AG04450 (cell line): ENCODE measurements around the gene PDGFA. TPM values are rescaled to one million over a fixed set of nuclear protein-coding genes. Genes with fewer than 3 reads are reported as not detected.

Source experiments
- CTCF ChIA-PET: fragments of 300-600, 350-600 bp; formaldehyde crosslinking; extraction: SDS; loops from one replicate; lab custom pipeline; 2022; ENCODE audit warnings: antibody characterized with exemption, inconsistent platforms; lab: Charles Lee
- POLR2A ChIA-PET: fragments of 350-600 bp; formaldehyde crosslinking; extraction: SDS; loops from one replicate; lab custom pipeline; 2021; ENCODE audit warnings: antibody characterized with exemption, inconsistent platforms; lab: Yijun Ruan, JAX
- DNase-seq: peaks from one replicate; pipeline ENCODE4 v3.0.0-alpha.2; 2011; ENCODE audit warnings: low read depth, low spot score
- H3K27ac ChIP-seq: one replicate; pipeline ENCODE4 v1.5.1; 2012; ENCODE audit warnings: low read depth, low read length, control low read depth
- H3K27me3 ChIP-seq: one replicate; pipeline ENCODE4 v1.6.0; 2012; ENCODE audit warnings: low read length; ENCODE audit not compliant: control insufficient read depth, insufficient read depth
- H3K4me3 ChIP-seq: 2 replicates; pipeline ENCODE4 v1.5.1; 2011; ENCODE audit warnings: mild to moderate bottlenecking, low read depth, low read length, control low read depth
- H3K9me3 ChIP-seq: 2 replicates; pipeline ENCODE4 v1.5.1; 2012; ENCODE audit warnings: low read length; ENCODE audit not compliant: control insufficient read depth, insufficient read depth
- CTCF ChIP-seq: IDR thresholded peaks from 2 replicates; pipeline ENCODE4 v1.5.1; 2011; ENCODE audit warnings: low read depth, low read length, control low read depth, inconsistent platforms
- polyA plus RNA-seq: library from polyadenylated mRNA; depleted of rRNA; stranded (reverse); fragments of >200 nt; gene quantifications from 2 replicates; pipeline ENCODE4 v1.2.3, GENCODE V29; 2011

The PDGFA gene
- polyA plus RNA-seq, 1 experiment: 2.0 TPM

DNA sequence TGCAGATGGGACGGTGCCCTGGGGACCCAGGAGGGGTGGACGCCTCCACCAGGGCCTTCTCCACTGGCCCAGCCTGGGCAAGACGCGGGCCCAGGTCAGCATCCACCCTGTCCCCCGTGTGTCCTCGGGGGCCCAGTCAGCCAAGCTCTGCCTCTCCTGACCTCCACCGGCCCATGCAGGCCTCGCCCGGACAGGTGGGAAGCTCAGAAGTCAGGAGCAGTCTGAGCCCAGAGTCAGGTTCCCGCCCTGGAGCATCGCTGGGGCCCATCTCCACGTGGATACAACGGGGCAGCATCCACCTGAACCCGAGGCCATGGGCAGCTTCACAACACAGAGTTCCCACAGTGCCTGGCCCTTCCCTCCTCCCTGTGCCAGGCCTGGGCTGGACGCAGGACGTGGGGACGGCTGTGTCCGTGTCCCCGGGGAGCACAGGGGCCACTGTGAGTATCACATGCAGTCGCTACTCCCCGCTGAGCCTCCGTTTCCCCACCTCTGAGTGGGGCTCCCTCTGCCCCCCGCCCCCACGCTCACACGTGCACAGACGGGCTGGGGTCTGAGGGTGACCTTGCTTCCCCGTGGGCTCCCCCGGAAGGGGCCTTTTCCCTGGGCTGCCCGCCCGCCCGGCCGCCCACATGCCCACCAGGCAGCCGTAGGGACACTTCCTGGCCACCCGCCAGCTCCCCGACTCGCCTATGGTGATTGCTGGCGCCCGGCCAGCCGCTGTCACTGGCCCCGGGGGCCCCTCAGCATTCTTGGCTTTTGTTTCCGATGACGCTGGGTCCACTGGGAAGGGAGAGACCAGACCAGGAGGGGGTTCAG lies 64.3 kb downstream of the PDGFA start:
- POLR2A ChIA-PET: no interaction called here
- Histone ChIP-seq H3K27me3 (peaks cover 25% of the 10 kb centered on the region), H3K27ac (no peak overlapping the region), H3K9me3 (no peaks in the 10 kb centered on the region; the same call in none of the 2 replicates), H3K4me3 (no peak overlapping the region)
- no peak for DNase-seq
- no peak for TF ChIP-seq CTCF
- CTCF ChIA-PET: interaction anchor here (0.5 kb wide), 1 partner anchor 241 kb away, joined by 5 read pairs; no protein-coding TSS in a partner anchor

GRCh38 chr7:454356-455109 lies 65.1 kb downstream of the PDGFA start:
- no peak overlapping the region for H3K27ac ChIP-seq
- POLR2A ChIA-PET: no interaction called here
- H3K4me3 ChIP-seq: no peak overlapping the region
- CTCF ChIA-PET: no interaction called here
- no peak for DNase-seq
- no peaks in the 10 kb centered on the region; the same call in none of the 2 replicates for H3K9me3 ChIP-seq
- H3K27me3 ChIP-seq: peaks cover 30% of the 10 kb centered on the region
- no peak for TF ChIP-seq CTCF

DNA sequence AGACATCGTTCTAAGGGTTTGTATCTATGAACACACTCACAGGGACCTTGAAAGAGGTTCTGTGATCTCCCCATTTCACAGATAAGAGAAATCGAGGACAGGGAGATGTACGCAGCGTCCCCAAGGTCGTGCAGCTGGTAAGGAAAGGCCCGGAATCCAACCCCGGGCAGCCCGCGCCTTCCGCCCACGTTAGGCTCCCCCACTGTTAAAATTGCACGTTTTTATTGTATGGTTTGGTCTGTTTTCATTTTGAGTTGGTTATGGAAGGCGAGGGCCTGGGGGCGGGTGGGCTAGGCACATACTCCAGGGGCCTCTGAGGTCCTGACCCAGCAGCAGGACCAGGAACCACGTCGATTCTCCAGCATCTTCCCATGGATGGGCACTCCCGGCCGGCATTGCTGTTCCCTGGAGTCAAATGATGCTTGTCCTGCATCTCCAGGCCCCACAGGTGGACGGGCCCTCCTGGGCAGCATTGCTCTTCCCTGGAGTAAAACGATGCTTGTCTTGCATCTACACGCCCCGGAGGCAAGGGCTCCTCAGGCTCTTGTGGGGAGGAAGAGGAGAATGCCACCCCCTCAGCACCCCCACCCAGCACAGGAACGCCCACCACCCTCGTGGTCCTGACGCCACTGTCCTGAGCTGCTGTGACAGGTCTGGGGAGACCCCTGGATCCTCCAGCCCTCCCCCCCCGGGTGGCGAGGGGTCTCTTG lies 65.9 kb downstream of the PDGFA start:
- ChIA-PET POLR2A (no interaction called here), CTCF (no interaction called here)
- H3K27ac ChIP-seq: no peak overlapping the region

DNA sequence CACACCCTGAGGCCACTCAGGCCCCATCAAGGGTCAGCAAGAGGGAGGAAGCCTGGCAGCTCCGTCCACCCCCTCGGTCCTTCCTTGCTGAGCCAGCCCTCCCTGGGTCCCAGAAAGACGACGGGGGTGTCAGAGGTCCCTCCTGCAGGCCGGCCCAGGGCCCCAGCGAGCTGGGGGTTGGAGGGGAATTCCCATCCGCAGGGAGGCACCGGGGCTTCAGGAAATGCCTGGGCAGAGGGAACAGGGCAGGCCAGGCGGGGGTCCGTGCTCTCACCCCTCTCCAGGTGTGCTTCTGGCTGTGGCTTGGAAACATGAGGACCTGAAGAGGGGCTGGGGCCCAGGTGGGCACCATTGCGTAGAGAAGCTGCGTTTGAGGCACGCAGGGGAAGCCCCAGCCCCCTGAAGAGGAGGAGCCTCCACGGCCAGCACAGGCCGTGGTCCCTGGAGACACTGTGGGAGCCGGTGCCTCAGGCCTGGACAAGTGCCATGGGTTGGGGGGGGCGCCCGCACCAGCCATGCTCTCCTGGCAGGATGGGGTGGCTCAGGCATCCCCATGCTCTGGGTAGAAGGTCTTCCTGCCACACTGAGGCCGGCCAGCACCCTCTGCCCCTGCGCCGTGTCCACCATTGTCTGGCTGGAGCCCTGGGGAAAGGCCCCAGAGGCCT lies 66.7 kb downstream of the PDGFA start:
- Histone ChIP-seq H3K27ac (no peak overlapping the region), H3K9me3 (no peaks in the 10 kb centered on the region; the same call in 1 of the 2 replicates), H3K4me3 (no peak overlapping the region), H3K27me3 (peaks cover 31% of the 10 kb centered on the region)
- POLR2A ChIA-PET: no interaction called here
- DNase-seq: no peak
- CTCF ChIA-PET: no interaction called here
- no peak for TF ChIP-seq CTCF

More for the DNA sequence above, 65.9 kb downstream of the PDGFA start:
- H3K27me3 ChIP-seq: peaks cover 33% of the 10 kb centered on the region
- H3K4me3 ChIP-seq: no peak overlapping the region
- TF ChIP-seq CTCF: no peak
- DNase-seq: no peak
- H3K9me3 ChIP-seq: no peaks in the 10 kb centered on the region; the same call in 1 of the 2 replicates
